Tibial nerve (tissue), 3 donors: Measurements from ENCODE around the gene TMA7.
"Not testable (repeated sequence)": the region's sequence is repeated elsewhere in the genome, so short reads cannot be mapped to it uniquely, and the experiment has no call there.

Source experiments
- CTCF ChIP-seq, 5 experiments: fragments of 200-600 bp in 3 of 5; fragments of 450-650 bp in 2 of 5; sonication (generic) in 3 of 5; IDR thresholded peaks; one replicate each; pipeline ENCODE4 v1.5.1; 2016 to 2019; ENCODE audit warnings: antibody characterized with exemption in 5 of 5, mild to moderate bottlenecking in 3 of 5, moderate library complexity in 2 of 5
- POLR2A ChIP-seq, 2 donors: fragments of 450-650 bp; IDR thresholded peaks; one replicate each; pipeline ENCODE4 v1.6.1; 2017; ENCODE audit warnings: antibody characterized with exemption in 2 of 2, mild to moderate bottlenecking in 2 of 2, moderate library complexity in 2 of 2

GRCh38 chr3:48461767-48462166 lies 21.7 kb downstream of the TMA7 start:
- not testable (repeated sequence) for TF ChIP-seq CTCF, POLR2A (IDR thresholded peaks at IDR 0.05)
